ENCODE data around the gene TADA2B.

GRCh38 chr4:7003879-7004240 is 39.3 kb upstream of the TADA2B start:
- TF ChIP-seq CTCF (IDR thresholded peaks at IDR 0.05) (no peak), EP300 (IDR thresholded peaks at IDR 0.05) (no peak), POLR2A (IDR thresholded peaks at IDR 0.05) (no peak)
